ENCODE results near the gene ADAM17. TPM values are rescaled to one million over a fixed set of nuclear protein-coding genes. Genes with fewer than 3 reads are reported as not detected.

Gene ADAM17
- polyA plus RNA-seq, 1 donor (not counting 4 experiments of a cell fraction or from before 2014, with no cell fraction given) = 13.3 TPM

GRCh38 chr2:9525266-9525665 is 30.4 kb downstream of the ADAM17 start:
- Histone ChIP-seq H3K9me3 (ENCODE audit: control insufficient read depth, low read depth, low read length) (no peaks in the 10 kb centered on the region), H3K36me3 (ENCODE audit: control insufficient read depth in 2 of 2, extremely low read depth in 1 of 2, insufficient read depth in 2 of 2, low read length in 2 of 2) (peaks cover 7 to 8% of the 10 kb centered on the region in 2 experiments), H4K20me1 (ENCODE audit: control insufficient read depth, extremely low read depth, insufficient read depth, low read length) (no peaks in the 10 kb centered on the region), H3K4me1 (ENCODE audit: control insufficient read depth, extremely low read depth, insufficient read depth, low read length) (no peaks in the 10 kb centered on the region), H3K4me3 (ENCODE audit: control insufficient read depth in 2 of 3, extremely low read depth in 1 of 3, insufficient read depth in 2 of 3, low read depth in 1 of 3, low read length in 3 of 3) (no peak overlapping the region), H3K27ac (ENCODE audit: control insufficient read depth, insufficient read depth, low read length) (no peak overlapping the region), H3K27me3 (ENCODE audit: control insufficient read depth, extremely low read depth, insufficient read depth, low read length) (no peaks in the 10 kb centered on the region), H3K9me1 (ENCODE audit: control insufficient read depth, extremely low read depth, insufficient read depth, low read length) (no peaks in the 10 kb centered on the region), H3K4me2 (ENCODE audit: control insufficient read depth, extremely low read depth, insufficient read depth, low read depth, low read length) (no peak overlapping the region), H3K79me2 (ENCODE audit: control insufficient read depth, insufficient read depth, low read length) (no peaks in the 10 kb centered on the region), H2AFZ (ENCODE audit: control insufficient read depth, low read length) (no peak overlapping the region), H3K9ac (ENCODE audit: control insufficient read depth, extremely low read depth, insufficient read depth, low read length) (no peak overlapping the region)
- dilution Hi-C loops (cut with MboI; ENCODE audit: extremely low pct_ligation_motif_present, low sequenced_read_pairs) = no loop called here
- DNase-seq (ENCODE audit: low read depth, low spot score) = no peak
- TF ChIP-seq CTCF (optimal IDR thresholded peaks at IDR 0.05 in 1 of 3, IDR thresholded peaks at IDR 0.05 in 1 of 3, conservative IDR thresholded peaks at IDR 0.05 in 1 of 3; ENCODE audit: extremely low read depth in 1 of 3, insufficient read depth in 2 of 3, low read length in 3 of 3) (no peak), EZH2 (IDR thresholded peaks at IDR 0.05; ENCODE audit: low read length) (no peak)
- no peak for FAIRE-seq

- DNase-seq (ENCODE audit: low read depth, low spot score) = no peak
- Histone ChIP-seq H3K79me2 (ENCODE audit: control insufficient read depth, insufficient read depth, low read length) (no peaks in the 10 kb centered on the region), H3K36me3 (ENCODE audit: control insufficient read depth in 2 of 2, extremely low read depth in 1 of 2, insufficient read depth in 2 of 2, low read length in 2 of 2) (peaks cover 8 to 13% of the 10 kb centered on the region in 2 experiments), H4K20me1 (ENCODE audit: control insufficient read depth, extremely low read depth, insufficient read depth, low read length) (no peaks in the 10 kb centered on the region), H3K9me1 (ENCODE audit: control insufficient read depth, extremely low read depth, insufficient read depth, low read length) (peaks cover 2% of the 10 kb centered on the region), H3K4me3 (ENCODE audit: control insufficient read depth in 2 of 3, extremely low read depth in 1 of 3, insufficient read depth in 2 of 3, low read depth in 1 of 3, low read length in 3 of 3) (no peak overlapping the region), H3K27ac (ENCODE audit: control insufficient read depth, insufficient read depth, low read length) (no peak overlapping the region), H3K9ac (ENCODE audit: control insufficient read depth, extremely low read depth, insufficient read depth, low read length) (no peak overlapping the region), H3K4me2 (ENCODE audit: control insufficient read depth, extremely low read depth, insufficient read depth, low read depth, low read length) (no peak overlapping the region), H3K9me3 (ENCODE audit: control insufficient read depth, low read depth, low read length) (no peaks in the 10 kb centered on the region), H2AFZ (ENCODE audit: control insufficient read depth, low read length) (no peak overlapping the region), H3K4me1 (ENCODE audit: control insufficient read depth, extremely low read depth, insufficient read depth, low read length) (peaks cover 2% of the 10 kb centered on the region), H3K27me3 (ENCODE audit: control insufficient read depth, extremely low read depth, insufficient read depth, low read length) (no peaks in the 10 kb centered on the region)
- dilution Hi-C loops (cut with MboI; ENCODE audit: extremely low pct_ligation_motif_present, low sequenced_read_pairs) = no loop called here
- FAIRE-seq = no peak
- TF ChIP-seq EZH2 (IDR thresholded peaks at IDR 0.05; ENCODE audit: low read length) (no peak), CTCF (optimal IDR thresholded peaks at IDR 0.05 in 1 of 3, IDR thresholded peaks at IDR 0.05 in 1 of 3, conservative IDR thresholded peaks at IDR 0.05 in 1 of 3; ENCODE audit: extremely low read depth in 1 of 3, insufficient read depth in 2 of 3, low read length in 3 of 3) (no peak)
These were observed 31.3 kb downstream of the ADAM17 start for GRCh38 chr2:9524291-9524690.

All from keratinocyte (primary cell).